Cardiac septum (tissue), 1 donor: ENCODE results near the gene KRT20. TPM values are rescaled to one million over a fixed set of nuclear protein-coding genes. Genes with fewer than 3 reads are reported as not detected.
"Not testable (repeated sequence)": the region's sequence is repeated elsewhere in the genome, so short reads cannot be mapped to it uniquely, and the experiment has no call there.

Experiments
- DNase-seq: peaks from one replicate; pipeline ENCODE4 v3.0.0-alpha.2; 2020; ENCODE audit warnings: low spot score
- intact Hi-C: fragments of 100-400 bp; cut with DNase I; formaldehyde crosslinking; loops from one replicate; pipeline ENCODE4 v1.14.0; 2022
- total RNA-seq: library from RNA; stranded (reverse); fragmentation: NEBNext Ultra II Directional; extraction: Animal tissue kit (Norgen Biotek cat#: 25700); gene quantifications from one replicate; pipeline ENCODE4 v1.2.1, GENCODE V29; 2021
- donor health status: DM: no; HTN: no; CAD: no.

Gene KRT20
- total RNA-seq, 1 donor from 2014 or later = not detected

- intact Hi-C loops, DNase-seq: not testable (repeated sequence)
Measured at GRCh38 chr17:40858667-40859066, 26.4 kb downstream of the KRT20 start.

- intact Hi-C loops = loop anchor here (2.0 kb wide), 1 partner anchor 805 kb away; no protein-coding TSS in a partner anchor
- DNase-seq = no peak
Measured at GRCh38 chr17:40857535-40857934, 27.5 kb downstream of the KRT20 start.

- DNase-seq = no peak
- intact Hi-C loops = no loop called here
Measured at GRCh38 chr17:40854175-40854814, 30.7 kb downstream of the KRT20 start.

GRCh38 chr17:40852364-40852763 lies 32.7 kb downstream of the KRT20 start:
- DNase-seq = no peak
- intact Hi-C loops = no loop called here

- DNase-seq = no peak
- intact Hi-C loops = no loop called here
Measured at GRCh38 chr17:40850293-40850972, 34.6 kb downstream of the KRT20 start.

- no peak for DNase-seq
- intact Hi-C loops = no loop called here
Measured at GRCh38 chr17:40849723-40850122, 35.3 kb downstream of the KRT20 start.

- intact Hi-C loops = no loop called here
- DNase-seq = no peak
Measured at GRCh38 chr17:40848583-40849235, 36.3 kb downstream of the KRT20 start.

- intact Hi-C loops = no loop called here
- no peak for DNase-seq
Measured at GRCh38 chr17:40846515-40847144, 38.4 kb downstream of the KRT20 start.

GRCh38 chr17:40844671-40845107 lies 40.4 kb downstream of the KRT20 start:
- intact Hi-C loops = no loop called here
- no peak for DNase-seq

GRCh38 chr17:40843242-40843641 lies 41.8 kb downstream of the KRT20 start:
- no peak for DNase-seq
- intact Hi-C loops = no loop called here

GRCh38 chr17:40841246-40841645 lies 43.8 kb downstream of the KRT20 start:
- intact Hi-C loops = no loop called here
- no peak for DNase-seq

- intact Hi-C loops = no loop called here
- no peak for DNase-seq
Measured at GRCh38 chr17:40839194-40839593, 45.8 kb downstream of the KRT20 start.

GRCh38 chr17:40836020-40836419 lies 49.0 kb downstream of the KRT20 start:
- intact Hi-C loops = no loop called here
- DNase-seq = no peak

GRCh38 chr17:40833882-40834281 lies 51.2 kb downstream of the KRT20 start:
- intact Hi-C loops = no loop called here

GRCh38 chr17:40832840-40833239 lies 52.2 kb downstream of the KRT20 start:
- DNase-seq = no peak
- intact Hi-C loops = no loop called here

More at GRCh38 chr17:40833882-40834281, 51.2 kb downstream of the KRT20 start:
- DNase-seq = no peak

- no peak for DNase-seq
- intact Hi-C loops = no loop called here
Measured at GRCh38 chr17:40830085-40830776, 54.8 kb downstream of the KRT20 start.

- DNase-seq = no peak
- intact Hi-C loops = no loop called here
Measured at GRCh38 chr17:40828454-40829044, 56.5 kb downstream of the KRT20 start.

- no peak for DNase-seq
- intact Hi-C loops = no loop called here
Measured at GRCh38 chr17:40827746-40828453, 57.1 kb downstream of the KRT20 start.
